ENCODE data around the gene CHPF2.
A peak's percentile ranks its signal among the peaks of the same experiment; 100 is the strongest.

CHPF2 gene

GRCh38 chr7:151244841-151245346 lies 12.6 kb downstream of the CHPF2 start:
- no peak overlapping the region for H3K4me3 ChIP-seq (ENCODE audit: low read depth, low read length)
- TF ChIP-seq CTCF (IDR thresholded peaks at IDR 0.05; ENCODE audit: low read depth, low read length) = no peak

GRCh38 chr7:151245360-151246101 lies 13.2 kb downstream of the CHPF2 start:
- no peak overlapping the region for H3K4me3 ChIP-seq (ENCODE audit: low read depth, low read length)
- 0 out of 2 replicates have a peak, but pooled peaks have one; percentile 6 for TF ChIP-seq CTCF (IDR thresholded peaks at IDR 0.05; ENCODE audit: low read depth, low read length)

GRCh38 chr7:151246102-151246850 lies 14.0 kb downstream of the CHPF2 start:
- no peak overlapping the region; the same call in 1 of the 2 replicates for H3K4me3 ChIP-seq (ENCODE audit: low read depth, low read length)
- TF ChIP-seq CTCF (IDR thresholded peaks at IDR 0.05; ENCODE audit: low read depth, low read length) = no peak

- no peak for TF ChIP-seq CTCF (IDR thresholded peaks at IDR 0.05; ENCODE audit: low read depth, low read length)
- H3K4me3 ChIP-seq (ENCODE audit: low read depth, low read length) = peak overlapping the region; percentile 74
These were observed 14.7 kb downstream of the CHPF2 start for GRCh38 chr7:151246851-151247580.

- TF ChIP-seq CTCF (IDR thresholded peaks at IDR 0.05; ENCODE audit: low read depth, low read length) = no peak
- H3K4me3 ChIP-seq (ENCODE audit: low read depth, low read length) = peak overlapping the region; percentile 74
These were observed 15.5 kb downstream of the CHPF2 start for GRCh38 chr7:151247611-151248345.

GRCh38 chr7:151248346-151249033 lies 16.2 kb downstream of the CHPF2 start, which contains the start of gene SMARCD3:
TSS of gene SMARCD3 (minus strand) at chr7:151248694. CDS start at chr7:151248562, 132 bp downstream.
- TF ChIP-seq CTCF (IDR thresholded peaks at IDR 0.05; ENCODE audit: low read depth, low read length) = no peak
- H3K4me3 ChIP-seq (ENCODE audit: low read depth, low read length) = peak within 1 kb of the TSS; percentile 74

All from WI38 (cell line).